ENCODE data around the gene SNTG2.
A peak's percentile ranks its signal among the peaks of the same experiment; 100 is the strongest.
"Not testable (repeated sequence)": the region's sequence is repeated elsewhere in the genome, so short reads cannot be mapped to it uniquely, and the experiment has no call there.

The SNTG2 gene

GRCh38 chr2:950080-950966 is at the start of gene SNTG2:
SNTG2 (plus strand) TSS chr2:950849; CDS start chr2:950997, 148 bp downstream.
- peak; percentile 69 for DNase-seq

GRCh38 chr2:902584-902983 is 48.1 kb upstream of the SNTG2 start:
- DNase-seq: no peak

GRCh38 chr2:903223-903900 is 47.3 kb upstream of the SNTG2 start:
- no peak for DNase-seq

GRCh38 chr2:904246-905024 is 46.2 kb upstream of the SNTG2 start:
- DNase-seq: no peak

- DNase-seq: no peak
Observed at GRCh38 chr2:905091-905832, 45.4 kb upstream of the SNTG2 start.

GRCh38 chr2:905833-906140 is 44.9 kb upstream of the SNTG2 start:
- no peak for DNase-seq

GRCh38 chr2:907706-908105 is 42.9 kb upstream of the SNTG2 start:
- no peak for DNase-seq

GRCh38 chr2:908568-908967 is 42.1 kb upstream of the SNTG2 start:
- no peak for DNase-seq

- not testable (repeated sequence) for DNase-seq
Observed at GRCh38 chr2:909764-910379, 40.8 kb upstream of the SNTG2 start.

- DNase-seq: no peak
Observed at GRCh38 chr2:910698-911097, 40.0 kb upstream of the SNTG2 start.

- no peak for DNase-seq
Observed at GRCh38 chr2:915979-916378, 34.7 kb upstream of the SNTG2 start.

GRCh38 chr2:916935-917334 is 33.7 kb upstream of the SNTG2 start:
- DNase-seq: no peak

GRCh38 chr2:919672-920071 is 31.0 kb upstream of the SNTG2 start:
- DNase-seq: no peak

- DNase-seq: no peak
Observed at GRCh38 chr2:920573-920972, 30.1 kb upstream of the SNTG2 start.

- DNase-seq: no peak
Observed at GRCh38 chr2:920999-921398, 29.6 kb upstream of the SNTG2 start.

- DNase-seq: no peak
Observed at GRCh38 chr2:922185-922584, 28.5 kb upstream of the SNTG2 start.

GRCh38 chr2:923832-924601 is 26.6 kb upstream of the SNTG2 start:
- DNase-seq: no peak

GRCh38 chr2:924701-925100 is 25.9 kb upstream of the SNTG2 start:
- no peak for DNase-seq

- DNase-seq: no peak
Observed at GRCh38 chr2:925309-925708, 25.3 kb upstream of the SNTG2 start.

- no peak for DNase-seq
Observed at GRCh38 chr2:925711-926110, 24.9 kb upstream of the SNTG2 start.

GRCh38 chr2:926259-926793 is 24.3 kb upstream of the SNTG2 start:
- DNase-seq: no peak

Data from activated CD4-positive, alpha-beta T cell treated with anti-CD3 and anti-CD28 coated beads for 48 hours (primary cell).